Measurements from ENCODE around the gene TGIF2LX.
"Not testable (repeated sequence)": the region's sequence is repeated elsewhere in the genome, so short reads cannot be mapped to it uniquely, and the experiment has no call there.

TGIF2LX gene

GRCh38 chrX:89921665-89922064 lies at the start of gene TGIF2LX:
TGIF2LX (plus strand) TSS chrX:89921908; CDS start chrX:89922086, 178 bp downstream.
- not testable (repeated sequence) for DNase-seq (ENCODE audit: low spot score)

GRCh38 chrX:89922338-89922934 lies 728 bp downstream of the TGIF2LX start:
- DNase-seq (ENCODE audit: low spot score): not testable (repeated sequence)

GRCh38 chrX:89943077-89943476 lies 21.4 kb downstream of the TGIF2LX start:
- DNase-seq (ENCODE audit: low spot score): not testable (repeated sequence)

DNA sequence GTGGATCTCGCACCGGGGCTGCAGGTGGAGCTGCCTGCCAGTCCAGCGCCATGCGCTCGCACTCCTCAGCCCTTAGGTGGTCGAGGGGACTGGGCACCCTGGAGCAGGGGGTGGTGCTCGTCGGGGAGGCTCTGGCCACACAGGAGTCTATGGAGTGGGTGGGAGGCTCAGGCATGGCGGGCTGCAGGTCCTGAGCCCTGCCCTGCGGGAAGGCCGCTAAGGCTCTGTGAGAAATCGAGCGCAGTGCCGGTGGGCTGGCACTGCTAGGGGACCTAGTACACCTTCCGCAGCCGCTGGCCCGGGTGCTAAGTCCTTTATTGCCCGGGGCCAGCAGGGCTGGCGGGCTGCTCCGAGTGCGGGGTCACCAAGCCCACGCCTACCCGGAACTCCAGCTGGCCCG lies 43.9 kb downstream of the TGIF2LX start:
- not testable (repeated sequence) for DNase-seq (ENCODE audit: low spot score)

Measured in GM03348 (cell line).